A549 (cell line): ENCODE measurements around the gene FOLR2.

Source experiments
- BHLHE40 ChIP-seq: IDR thresholded peaks from 2 replicates; pipeline ENCODE4 v1.6.1; 2012; ENCODE audit warnings: low read depth, low read length, inconsistent platforms
- CTCF ChIP-seq: fragments of >200 bp; sonication (Bioruptor Twin); formaldehyde crosslinking; IDR thresholded peaks from 3 replicates; pipeline ENCODE4 v1.5.1; 2016
- EHMT2 ChIP-seq: fragments of 200-600 bp; sonication (generic); IDR thresholded peaks from 2 replicates; pipeline ENCODE4 v1.6.1; 2016; ENCODE audit warnings: antibody characterized with exemption, low read depth, mild to moderate bottlenecking, moderate library complexity
- EP300 ChIP-seq, 2 experiments: fragments of >200 bp; sonication (Bioruptor Twin); formaldehyde crosslinking; IDR thresholded peaks; 2 replicates in 1 of 2; 3 replicates in 1 of 2; pipeline ENCODE4 v1.6.1; 2016 to 2017
- ESRRA ChIP-seq: fragments of 150-350 bp; IDR thresholded peaks from 2 replicates; pipeline ENCODE4 v1.6.1; 2014; ENCODE audit warnings: mild to moderate bottlenecking, low read length, borderline replicate concordance
- FOSL2 ChIP-seq, 2 experiments: fragments of 450-650 bp in 1 of 2; fragments of >200 bp in 1 of 2; sonication (Bioruptor Twin) in 1 of 2; formaldehyde crosslinking; IDR thresholded peaks; 2 replicates each; pipeline versions ENCODE4 v1.5.0 to v1.6.1; 2016 to 2020; ENCODE audit warnings: mild to moderate bottlenecking in 1 of 2, moderate library complexity in 1 of 2
- HOXA7 ChIP-seq: fragments of 250-450 bp; sonication (Bioruptor Pico); IDR thresholded peaks from 2 replicates; pipeline ENCODE4 v1.5.0; 2020; ENCODE audit warnings: mild to moderate bottlenecking, moderate library complexity
- MAX ChIP-seq: IDR thresholded peaks from 2 replicates; pipeline ENCODE4 v1.6.1; 2012
- POLR2A ChIP-seq: IDR thresholded peaks from 2 replicates; pipeline ENCODE4 v1.6.1; 2012; ENCODE audit warnings: mild to moderate bottlenecking, low read length
- REST ChIP-seq: fragments of 200-600 bp; sonication (generic); IDR thresholded peaks from 2 replicates; pipeline ENCODE4 v1.6.1; 2016; ENCODE audit warnings: antibody characterized with exemption, mild to moderate bottlenecking, moderate library complexity

GRCh38 chr11:72204886-72205285 is 11.7 kb upstream of the FOLR2 start:
- TF ChIP-seq CTCF = no peak
- no peak for TF ChIP-seq POLR2A
- TF ChIP-seq REST = no peak
- no peak for TF ChIP-seq EHMT2
- no peak for TF ChIP-seq HOXA7 (CRISPR knock-in tag)
- no peak for TF ChIP-seq FOSL2 (IDR thresholded peaks at IDR 0.05)
- TF ChIP-seq FOSL2 (CRISPR knock-in tag; IDR thresholded peaks at IDR 0.05) = no peak
- TF ChIP-seq BHLHE40 = no peak
- no peak for TF ChIP-seq MAX
- TF ChIP-seq EP300 (IDR thresholded peaks at IDR 0.05) = no peak
- TF ChIP-seq ESRRA = no peak
